NCI-H2227 treated with DMSO at 0.1 percent for 48 hours (cell line): ENCODE results near the gene DSCAML1.

ENCODE experiments used
- DNase-seq: peaks from one replicate; lab custom pipeline; 2025; lab: John Stamatoyannopoulos, UW

The DSCAML1 gene

DNA sequence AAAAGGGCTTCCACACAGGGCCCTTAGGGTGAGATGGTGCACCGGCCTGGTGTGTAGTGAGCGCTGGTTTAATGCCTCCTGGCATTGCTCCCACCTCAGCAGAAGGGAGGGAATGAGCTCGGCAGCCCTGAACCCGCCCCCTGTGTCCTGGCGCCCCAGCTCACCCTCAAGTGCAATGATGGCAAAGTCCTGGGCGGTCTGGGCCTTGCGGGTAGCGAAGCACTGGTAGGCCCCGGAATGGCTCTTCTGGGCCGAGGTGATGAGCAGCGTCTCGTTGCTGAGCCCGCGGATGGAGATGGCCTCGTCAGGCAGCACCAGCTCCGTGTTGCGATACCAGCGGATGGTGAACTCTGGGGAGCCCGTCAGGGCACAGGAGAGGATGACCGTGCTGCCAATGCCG lies 276.1 kb downstream of the DSCAML1 start:
- no peak for DNase-seq

DNA sequence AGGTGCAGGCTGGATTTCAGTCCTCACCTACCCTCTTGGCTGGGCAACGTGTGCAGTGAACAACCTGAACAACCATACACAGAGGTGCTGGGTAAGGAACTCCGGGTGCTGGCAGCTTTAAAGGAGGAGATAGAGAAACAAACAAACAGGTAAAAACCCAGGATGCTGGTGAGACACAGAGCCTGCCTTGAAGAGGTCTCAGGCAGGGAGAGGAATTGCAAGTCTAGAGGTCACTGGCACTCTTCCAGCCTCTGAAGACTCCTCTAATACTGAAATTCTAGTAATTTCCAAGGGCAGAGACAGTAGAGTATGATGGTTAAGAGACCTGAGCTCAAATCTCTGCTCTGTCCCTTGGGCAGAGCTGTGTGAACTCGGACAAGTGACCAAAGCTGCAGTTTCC lies 276.8 kb downstream of the DSCAML1 start:
- no peak for DNase-seq

DNA sequence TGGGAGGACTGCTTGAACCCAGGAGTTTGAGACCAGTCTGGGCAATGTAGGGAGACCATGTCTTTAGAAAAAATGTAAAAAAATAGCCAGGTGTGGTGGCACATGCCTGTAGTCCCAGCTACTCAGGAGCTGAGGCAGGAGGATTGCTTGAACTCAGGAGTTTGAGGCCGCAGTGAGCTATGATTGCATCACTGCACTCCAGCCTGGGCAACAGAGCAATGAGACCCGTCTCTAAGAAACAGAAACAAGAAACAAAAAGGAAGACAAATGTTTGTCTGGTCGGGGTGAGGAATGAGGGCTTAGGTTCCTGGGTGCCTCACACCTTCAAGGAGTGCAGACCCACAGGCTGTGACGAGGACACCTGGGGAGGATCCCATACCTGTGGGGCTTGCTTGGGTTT lies 277.4 kb downstream of the DSCAML1 start:
- DNase-seq: no peak

DNA sequence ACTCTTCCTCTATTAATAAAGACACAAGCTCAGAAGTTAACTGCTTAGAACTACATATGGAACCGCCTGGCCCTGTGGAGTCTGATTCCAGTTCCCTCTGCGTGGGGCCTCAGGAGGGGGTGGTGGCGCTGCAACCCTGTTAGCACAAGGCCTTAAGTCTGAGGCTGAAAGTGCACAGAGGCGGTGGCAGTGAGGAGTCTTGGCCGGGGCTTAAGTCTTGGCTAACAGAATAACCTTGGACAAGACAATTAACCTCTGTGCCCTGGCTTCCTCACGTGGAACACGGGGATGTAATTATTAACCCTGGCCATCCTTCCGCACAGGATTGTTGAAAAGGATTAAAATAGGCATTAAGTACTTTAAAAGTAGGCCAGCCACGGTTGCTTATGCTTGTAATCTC lies 277.8 kb downstream of the DSCAML1 start:
- no peak for DNase-seq

DNA sequence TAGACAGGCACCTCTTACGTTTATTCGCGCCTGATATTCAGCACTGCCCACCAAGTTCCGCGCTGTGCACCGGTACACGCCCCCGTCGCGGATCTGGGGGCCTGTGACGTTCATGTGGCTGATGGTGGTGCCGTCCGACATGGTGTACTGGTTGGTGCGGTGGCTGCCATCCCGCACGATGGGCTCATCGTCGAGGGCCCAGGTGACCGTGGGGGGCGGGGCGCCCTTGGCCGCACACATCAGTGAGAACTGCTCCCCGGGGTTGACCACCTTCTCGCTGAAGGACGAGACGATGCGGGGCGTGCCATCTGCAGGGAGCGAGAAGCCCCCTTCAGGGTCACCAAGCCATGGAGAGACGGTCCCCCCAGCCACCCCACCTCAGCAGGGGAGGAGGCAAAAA lies 278.6 kb downstream of the DSCAML1 start:
- no peak for DNase-seq

DNA sequence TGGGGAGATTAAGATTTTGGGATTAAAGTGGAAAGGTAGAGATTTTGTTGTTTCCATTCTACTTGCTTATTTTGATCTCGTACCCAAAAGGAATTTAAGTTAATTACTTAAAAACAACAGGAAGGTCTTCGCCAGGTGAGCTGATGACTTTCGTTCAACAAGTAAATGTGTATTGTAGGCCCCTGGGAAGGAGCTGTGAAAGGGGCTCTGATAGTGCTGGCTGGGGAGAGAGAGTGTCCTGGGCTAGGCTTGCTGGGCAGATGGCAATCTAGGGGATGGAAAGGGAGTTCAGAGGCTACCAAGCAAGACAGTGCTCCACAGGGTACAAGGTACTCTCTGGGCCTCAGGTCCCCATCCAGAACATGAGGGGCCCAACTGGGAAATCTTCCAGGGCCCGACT lies 279.9 kb downstream of the DSCAML1 start:
- no peak for DNase-seq

DNA sequence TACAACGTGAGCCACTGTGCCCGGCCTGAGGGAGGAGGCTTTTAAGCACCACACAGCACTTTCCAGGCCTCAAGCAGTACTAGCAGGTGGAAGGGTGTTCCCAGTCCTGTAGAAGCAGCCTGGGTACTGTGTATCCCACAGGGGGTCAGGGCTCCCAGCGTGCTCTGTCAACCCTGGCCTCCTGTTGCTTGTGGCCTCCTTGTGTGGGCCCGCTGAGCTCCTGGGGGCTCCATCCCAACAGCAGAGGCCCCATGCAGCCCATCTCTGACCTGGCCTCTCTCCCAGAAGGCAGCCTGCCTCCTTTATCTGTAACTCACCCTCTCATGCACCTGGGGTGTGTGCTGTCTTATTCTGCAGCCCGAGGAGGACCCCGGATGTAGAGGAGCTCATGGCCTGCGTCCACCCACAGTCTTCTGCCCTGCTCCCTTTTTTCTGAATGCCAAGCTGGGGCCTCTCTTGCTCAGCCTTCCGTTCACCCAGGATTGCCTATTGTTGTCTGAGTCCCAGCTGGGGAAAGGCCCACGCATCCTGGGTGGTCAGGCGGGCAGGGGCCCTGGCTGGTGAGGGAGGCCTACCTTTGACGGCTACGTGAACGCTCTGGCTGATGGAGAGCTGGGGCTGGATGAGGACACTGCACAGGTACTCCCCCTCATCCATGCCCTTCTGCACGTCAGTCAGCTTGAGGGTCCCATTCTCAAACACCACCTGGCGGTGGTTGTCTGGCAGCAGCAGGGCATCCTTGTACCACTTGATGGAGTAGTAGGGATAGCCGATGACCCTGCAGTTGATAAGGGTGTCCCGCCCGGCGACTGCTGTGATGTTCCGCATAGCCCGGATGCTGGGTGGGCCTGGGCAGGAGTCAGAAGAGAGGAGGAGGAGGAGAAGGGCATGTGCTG lies 280.9 kb downstream of the DSCAML1 start:
- DNase-seq: no peak

DNA sequence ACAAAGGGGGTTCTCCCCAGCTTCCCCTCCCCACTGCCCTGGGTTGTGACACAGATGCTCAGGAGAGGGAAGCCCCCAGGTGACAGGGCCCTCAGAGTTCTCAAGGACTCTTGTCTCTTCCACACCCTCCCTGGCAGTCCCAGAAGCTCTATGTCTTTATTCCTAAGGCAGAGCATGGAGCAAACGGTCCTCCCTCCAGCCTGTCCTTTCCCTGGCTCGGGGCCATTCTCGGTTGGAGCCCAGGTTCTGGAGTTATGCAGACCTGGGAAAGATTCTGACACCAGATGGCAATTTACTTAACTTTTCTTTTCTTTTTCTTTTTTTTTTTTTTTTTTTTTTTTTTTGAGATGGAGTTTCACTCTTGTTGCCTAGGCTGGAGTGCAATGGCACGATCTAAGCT lies 282.8 kb downstream of the DSCAML1 start:
- DNase-seq: no peak

DNA sequence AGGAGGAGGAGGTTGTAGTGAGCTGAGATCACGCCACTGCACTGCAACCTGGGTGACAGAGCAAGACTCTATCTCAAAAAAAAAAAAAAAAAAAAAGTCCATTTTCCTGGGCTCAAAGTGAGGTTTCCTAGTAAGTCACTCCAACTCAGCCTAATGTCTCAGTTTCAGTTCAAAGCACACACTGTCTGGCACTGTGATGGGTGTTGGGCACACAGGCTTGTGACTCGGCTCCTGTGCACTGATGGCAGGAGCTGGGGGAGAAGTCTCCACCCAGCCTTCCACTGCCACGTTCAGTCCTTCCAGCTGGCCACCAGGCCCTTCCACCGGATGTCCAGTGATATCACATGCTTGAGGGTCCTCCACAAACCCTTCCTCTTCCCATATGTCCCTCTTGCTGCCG lies 283.4 kb downstream of the DSCAML1 start:
- no peak for DNase-seq

DNA sequence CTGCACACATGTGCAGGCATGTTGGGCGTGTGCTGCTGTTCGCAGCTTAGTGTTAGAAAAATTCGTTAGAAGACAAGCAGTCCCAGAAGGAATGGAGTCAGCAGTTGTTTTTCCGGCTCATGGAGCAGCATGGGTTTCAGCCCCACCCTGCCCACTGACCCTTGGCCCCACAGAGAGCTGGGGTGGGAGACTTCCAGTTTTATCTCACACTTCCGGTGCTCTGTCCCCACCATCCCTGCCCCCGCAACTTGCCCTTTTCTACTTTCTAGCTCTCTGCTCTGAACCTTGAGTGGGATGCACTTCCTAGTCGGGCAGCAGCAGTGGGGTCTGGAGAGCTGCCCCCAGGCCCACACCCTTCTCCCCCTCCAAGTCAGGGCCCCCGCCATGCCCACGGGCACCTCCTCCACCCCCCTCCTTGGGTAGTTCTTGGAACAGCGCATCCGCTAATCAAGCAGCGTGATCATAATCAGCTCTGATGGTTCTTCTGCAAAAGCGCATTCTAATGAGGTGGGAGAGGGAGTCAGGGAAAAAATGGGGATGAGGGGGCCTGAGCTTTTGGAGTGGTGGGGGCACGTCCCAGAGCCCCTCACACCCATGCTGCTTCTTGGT lies 285.0 kb downstream of the DSCAML1 start:
- no peak for DNase-seq

DNA sequence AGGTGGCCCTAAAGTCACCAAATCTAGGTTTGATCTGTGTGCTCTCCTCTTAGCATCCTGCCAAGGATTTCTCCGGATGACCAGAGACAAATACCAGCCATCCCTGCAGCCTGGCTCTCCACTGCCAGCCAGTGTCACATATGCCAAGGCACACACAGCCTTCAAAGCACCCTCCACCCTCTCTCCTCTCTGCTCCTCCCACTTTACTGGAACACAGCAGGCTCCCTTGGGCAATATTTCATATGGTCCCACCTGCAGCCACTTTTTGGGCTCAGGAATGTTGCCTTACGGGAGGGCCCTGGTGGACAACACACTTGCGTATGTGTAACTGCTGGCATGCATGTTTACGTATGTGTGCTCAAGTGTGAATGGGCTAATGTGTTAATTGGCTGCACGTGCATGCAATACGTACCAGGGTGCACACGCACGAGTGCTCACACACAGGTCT lies 285.5 kb downstream of the DSCAML1 start:
- no peak for DNase-seq

DNA sequence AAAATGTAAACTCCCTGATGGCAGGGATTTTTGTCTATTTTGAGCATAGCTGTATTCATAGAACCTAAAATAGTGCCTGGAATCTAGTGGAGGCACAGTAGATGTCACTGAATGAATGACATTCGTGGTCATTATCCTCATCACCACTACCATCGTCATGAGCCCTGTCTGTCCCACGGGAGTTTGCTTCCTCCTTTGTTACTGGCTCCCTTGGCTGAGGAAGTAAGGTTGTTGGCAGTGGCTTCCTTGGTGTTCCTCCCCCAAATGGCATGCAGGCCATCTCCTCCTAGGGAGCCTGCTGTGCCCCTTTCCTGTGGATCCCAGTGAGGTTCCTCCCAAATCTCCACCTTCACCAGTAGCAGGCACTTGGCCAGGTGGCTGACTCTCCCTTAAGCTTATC lies 286.4 kb downstream of the DSCAML1 start:
- DNase-seq: no peak

DNA sequence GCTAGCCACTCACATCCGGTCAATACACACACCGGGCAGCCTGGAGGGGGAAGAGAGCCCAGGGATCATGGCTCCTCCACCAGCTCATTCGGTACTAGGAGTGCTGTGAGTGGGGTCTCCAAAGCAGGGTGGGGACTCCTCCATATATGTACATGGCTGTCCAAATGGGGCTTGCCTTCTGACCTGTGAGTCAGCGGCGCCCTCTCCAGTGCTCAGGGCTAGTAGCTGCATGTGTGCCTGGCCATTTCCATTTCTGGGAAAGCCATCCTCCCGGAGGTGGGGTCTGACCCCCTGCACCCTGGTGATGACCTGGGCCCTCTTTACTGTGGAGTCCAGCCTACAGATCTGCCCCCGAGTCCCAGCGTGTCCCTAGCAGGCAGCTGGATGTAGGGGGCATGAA lies 287.5 kb downstream of the DSCAML1 start:
- no peak for DNase-seq

DNA sequence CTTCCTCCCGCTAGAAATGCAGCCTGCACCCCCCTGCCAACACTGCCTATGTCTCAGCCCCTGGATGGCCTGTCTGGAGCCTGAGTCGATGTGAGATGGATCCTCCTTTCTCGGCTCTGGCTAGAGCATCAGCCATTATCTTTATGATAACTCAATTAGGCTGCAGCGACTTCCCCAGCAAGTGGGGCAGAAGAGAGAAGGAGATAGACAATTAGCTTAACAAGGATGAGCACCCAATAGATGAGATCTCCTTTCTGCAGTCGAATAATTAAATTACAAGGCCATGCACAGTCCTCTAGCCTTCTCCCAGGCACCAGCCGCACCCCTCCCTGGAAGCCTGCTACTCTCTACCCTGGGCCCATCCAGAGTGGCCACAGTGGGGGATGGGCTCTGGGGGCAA lies 290.0 kb downstream of the DSCAML1 start:
- DNase-seq: no peak

DNA sequence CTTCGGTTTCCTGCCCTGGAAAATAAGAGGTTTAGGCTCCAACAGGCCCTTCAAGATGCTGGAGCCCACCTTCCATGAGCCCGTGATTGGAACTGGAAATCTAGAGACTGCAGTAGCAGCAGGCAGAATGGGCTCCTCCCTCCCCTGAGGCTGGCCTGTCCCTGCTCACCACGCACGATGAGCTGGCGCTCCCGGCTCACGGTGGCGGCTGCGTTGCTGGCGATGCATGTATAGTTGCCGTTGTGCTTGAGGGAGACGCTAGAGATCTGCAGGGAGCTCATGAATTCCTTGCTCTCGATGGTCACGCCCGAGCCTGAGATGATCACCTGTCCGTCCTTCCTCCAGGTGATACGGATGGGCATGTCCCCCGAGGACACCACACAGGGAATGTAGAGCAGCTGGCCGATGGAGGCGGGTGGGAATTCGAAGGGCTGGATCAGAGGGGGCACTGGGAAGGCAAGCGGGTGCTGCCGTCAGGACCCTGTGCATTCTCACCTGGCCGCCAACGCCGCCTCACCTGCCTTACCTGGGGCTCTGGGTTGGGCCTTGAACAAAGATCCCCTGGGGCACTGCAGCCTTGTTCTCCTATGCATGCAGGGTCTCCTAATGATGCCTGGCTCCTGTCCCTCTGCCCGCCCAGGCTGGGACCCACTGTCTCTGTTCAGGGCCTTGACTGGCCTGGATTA lies 291.6 kb downstream of the DSCAML1 start:
- DNase-seq: no peak

DNA sequence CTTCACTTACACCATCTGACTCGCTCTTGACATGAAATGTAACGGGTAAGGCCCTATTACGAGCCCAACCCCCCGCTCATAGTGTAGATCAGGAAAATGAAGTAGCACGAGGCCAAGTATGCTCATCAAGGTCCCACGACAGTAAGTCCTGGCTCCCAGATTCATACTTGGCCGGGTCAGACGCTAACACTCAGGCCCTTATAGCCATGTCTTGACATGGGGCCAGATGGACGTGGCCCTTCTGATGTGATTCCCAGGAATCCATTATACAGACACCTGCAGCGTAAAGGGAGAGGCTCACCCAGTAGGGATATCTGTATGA lies 294.3 kb downstream of the DSCAML1 start:
- no peak for DNase-seq

DNA sequence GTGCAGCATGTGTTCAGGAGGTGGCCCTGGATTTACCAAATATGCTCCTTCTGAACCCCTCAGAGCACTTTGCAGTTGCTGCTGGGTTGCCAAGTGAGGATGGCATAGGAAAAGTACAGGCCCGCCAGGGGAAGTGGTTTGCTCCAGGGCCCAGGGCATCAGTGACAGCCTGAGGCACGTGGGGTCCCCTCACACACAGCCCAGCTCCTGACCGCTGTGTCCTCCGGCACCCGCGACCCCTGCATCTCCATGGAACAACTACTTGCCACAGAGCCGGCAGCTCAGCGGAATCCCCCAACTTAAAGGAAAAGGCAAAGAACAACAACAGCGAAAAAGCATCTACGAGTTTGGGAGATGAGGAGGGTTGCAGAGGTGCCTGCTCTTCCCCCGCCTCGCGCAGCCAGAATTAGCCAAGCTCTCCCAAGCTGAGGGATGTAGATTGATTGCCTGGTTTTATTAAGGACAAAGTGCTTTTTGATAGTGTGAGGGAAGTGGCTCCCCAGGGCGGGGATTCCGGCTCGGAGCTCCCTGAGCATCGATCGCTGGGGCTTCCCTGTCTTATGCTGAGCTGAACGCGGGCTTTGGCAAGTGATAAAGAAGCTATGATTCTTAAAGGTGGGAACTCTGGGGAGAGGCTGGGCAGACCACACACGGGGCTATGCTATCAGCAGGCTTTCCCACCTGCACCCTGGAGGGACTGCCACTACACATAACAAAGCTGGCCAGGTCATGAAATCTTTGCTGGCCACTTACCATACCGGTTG lies 294.8 kb downstream of the DSCAML1 start:
- no peak for DNase-seq

DNA sequence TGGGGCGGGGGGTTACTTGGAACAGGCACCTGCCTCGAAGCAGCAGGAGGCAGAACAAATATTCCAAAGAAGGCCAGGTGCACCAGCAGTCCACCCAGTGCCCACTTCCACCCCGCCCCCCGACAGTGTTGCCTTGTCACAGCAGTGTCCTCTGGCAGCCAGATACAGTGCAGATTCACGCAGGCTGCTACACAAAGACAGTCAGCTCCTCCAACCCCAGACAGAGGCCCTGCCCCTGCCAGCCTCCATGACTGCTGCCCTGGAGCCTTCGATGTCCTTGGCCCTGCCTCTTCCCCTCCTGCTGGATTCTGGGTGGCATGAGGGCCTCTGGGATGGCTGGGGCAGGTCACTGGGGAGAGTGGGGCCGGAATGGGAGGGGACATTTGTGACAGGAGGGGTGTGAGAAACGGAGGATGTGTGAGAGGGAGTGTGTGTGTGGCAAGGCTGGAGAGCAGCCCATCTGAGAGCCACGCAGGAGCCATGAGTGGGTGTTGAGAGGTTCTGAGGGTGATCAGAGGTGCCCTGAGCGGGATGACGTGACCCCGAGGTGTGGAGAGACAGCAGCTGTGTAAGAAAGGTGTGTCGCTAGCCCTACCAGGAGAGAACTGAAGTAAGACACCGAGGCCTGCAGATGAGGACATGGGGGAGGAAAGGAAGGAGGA lies 295.6 kb downstream of the DSCAML1 start:
- DNase-seq: no peak

DNA sequence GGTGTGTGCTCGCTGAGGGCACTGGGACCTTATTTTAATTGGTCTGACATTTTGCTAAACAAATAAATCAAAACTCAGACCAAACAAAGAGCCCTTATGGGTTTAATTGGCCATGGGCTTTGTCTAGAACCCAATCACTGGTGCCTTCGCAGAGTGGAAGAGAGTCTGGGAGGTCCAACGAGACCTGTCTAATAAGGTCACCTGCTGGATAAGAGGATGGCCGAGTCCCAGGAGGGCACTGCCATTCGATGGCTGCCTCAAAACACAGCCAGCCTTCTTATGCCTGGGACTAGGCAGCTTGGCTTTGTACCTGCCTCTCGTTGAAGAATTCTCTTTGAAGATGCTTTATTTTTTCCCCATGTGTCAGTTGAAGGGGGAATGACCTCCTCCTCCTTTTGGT lies 298.2 kb downstream of the DSCAML1 start:
- no peak for DNase-seq

DNA sequence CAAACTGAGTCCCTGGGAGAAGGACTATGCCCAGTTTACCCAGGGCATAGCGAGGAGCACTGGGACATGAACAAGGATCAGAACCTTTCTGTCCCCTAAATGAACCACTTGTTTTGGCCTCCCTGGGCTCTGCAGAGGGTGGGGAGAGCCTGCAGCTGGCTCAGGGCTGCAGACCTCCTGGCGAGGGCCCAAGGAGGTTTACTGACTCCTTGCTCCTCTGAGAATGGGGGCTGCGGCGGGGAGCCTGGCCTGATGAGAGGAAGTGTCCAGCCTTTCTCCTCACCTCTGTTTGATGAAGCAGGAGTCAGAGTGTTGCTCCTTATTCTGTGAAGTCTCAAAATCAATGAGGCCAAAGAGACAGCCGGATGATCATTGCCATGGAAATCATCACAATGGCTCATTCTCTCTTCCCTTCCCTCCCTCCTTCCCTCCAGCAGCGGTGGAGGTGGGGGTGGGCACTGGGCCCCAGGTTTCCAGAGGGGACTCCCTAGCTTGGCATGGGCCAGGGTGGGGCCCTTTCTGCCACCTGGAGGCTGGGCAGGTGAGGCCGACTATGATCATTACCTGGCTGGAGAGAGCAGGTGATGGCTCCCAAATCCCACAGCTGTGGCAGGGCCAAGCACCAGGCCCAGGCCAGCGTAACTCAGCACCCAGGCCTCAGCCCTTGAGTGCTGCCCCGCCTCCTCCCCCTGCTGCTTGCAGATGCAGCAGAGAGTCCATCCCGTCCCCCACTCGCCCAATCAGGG lies 299.6 kb downstream of the DSCAML1 start:
- no peak for DNase-seq

DNA sequence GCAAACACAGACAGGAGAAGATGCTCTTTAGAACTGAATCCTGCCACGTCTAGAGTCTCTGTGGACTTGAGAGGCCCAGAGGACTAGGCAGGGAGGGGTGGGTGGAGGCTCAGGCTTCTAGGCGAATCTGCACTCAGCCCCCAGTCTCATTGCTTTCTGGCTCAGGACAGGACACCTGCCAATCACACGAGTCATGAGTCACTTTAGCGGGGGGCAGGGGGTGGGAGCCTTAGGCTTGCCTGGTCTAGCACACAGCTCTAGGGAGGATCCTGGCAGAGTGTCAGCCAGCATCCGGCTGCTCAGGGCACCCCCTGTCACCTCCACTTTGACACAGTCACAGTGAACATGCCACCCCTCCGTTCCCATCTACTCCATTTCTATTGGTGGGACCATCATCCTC lies 301.7 kb downstream of the DSCAML1 start:
- DNase-seq: no peak
